ENCODE results near the gene UBB. TPM values are rescaled to one million over a fixed set of nuclear protein-coding genes. Genes with fewer than 3 reads are reported as not detected.

UBB gene
- total and polyA plus RNA-seq, 9 of the 15 experiments (the other 6 are each of a cell fraction or from before 2014, with no cell fraction given), result 1,069 to 4,143 (median 1,696) TPM

- TF ChIP-seq ZNF282 (CRISPR knock-in tag; IDR thresholded peaks at IDR 0.05) (no peak), MAFK (IDR thresholded peaks at IDR 0.05; ENCODE audit: low read length) (no peak), KAT2B (IDR thresholded peaks at IDR 0.05; ENCODE audit: low read depth, low read length) (no peak), ZNF280B (CRISPR knock-in tag; IDR thresholded peaks at IDR 0.05) (no peak), MBD1 (CRISPR knock-in tag; IDR thresholded peaks at IDR 0.05) (no peak), SIN3A (IDR thresholded peaks at IDR 0.05; ENCODE audit: borderline replicate concordance in 2 of 2, control insufficient read depth in 1 of 2, low read depth in 2 of 2, low read length in 2 of 2) (no peak), BCOR (IDR thresholded peaks at IDR 0.05) (no peak), TAL1 (IDR thresholded peaks at IDR 0.05) (no peak), ZNF239 (CRISPR knock-in tag; IDR thresholded peaks at IDR 0.05) (no peak)
These were observed 37.8 kb downstream of the UBB start (continued) for GRCh38 chr17:16418685-16419068.

Data from K562 (cell line).